ENCODE measurements around the gene HTR4. TPM values are rescaled to one million over a fixed set of nuclear protein-coding genes. Genes with fewer than 3 reads are reported as not detected.

Gene HTR4
- total RNA-seq, 1 experiment from 2014 or later, result not detected

DNA sequence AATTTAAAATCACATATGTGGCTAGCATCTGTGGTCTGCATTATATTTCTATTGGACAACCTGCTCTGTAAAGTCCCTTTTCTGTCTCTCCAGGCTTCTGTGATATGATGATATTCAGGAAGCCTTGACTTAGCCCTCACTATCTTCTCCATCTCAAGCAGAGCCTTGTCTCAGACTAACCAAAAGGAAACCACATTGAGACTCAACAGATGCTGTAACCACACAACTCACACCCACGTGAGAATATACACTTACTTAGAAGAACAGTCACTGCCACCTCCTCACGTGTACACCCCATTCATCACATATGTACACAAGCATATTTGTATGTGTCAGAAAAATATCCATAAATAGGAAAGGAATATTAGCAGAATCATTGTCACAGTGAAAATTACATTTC, 33.6 kb downstream of the HTR4 start:
- no peak for TF ChIP-seq POLR2A (IDR thresholded peaks at IDR 0.05; ENCODE audit: borderline replicate concordance, extremely low read depth, insufficient read depth, insufficient read length)
- TF ChIP-seq YY1 (IDR thresholded peaks at IDR 0.05; ENCODE audit: extremely low read depth, insufficient replicate concordance, low read depth, low read length), result no peak
- no peaks in the 10 kb centered on the region for H3K36me3 ChIP-seq (ENCODE audit: control insufficient read depth in 1 of 2, insufficient read depth in 2 of 2, low read length in 2 of 2)
- RAD21 ChIA-PET (ENCODE audit: low non-redundant PET in 1 of 2, low total read pairs in 2 of 2, uncharacterized antibody in 2 of 2, unreplicated experiment in 2 of 2), result no interaction called here
- H3K4me3 ChIP-seq (replicated peaks in 1 of 2; ENCODE audit: low read depth in 1 of 2, low read length in 2 of 2), result no peak overlapping the region
- H2AFZ ChIP-seq (ENCODE audit: low read depth, low read length, poor library complexity, severe bottlenecking), result no peak overlapping the region
- no peaks in the 10 kb centered on the region for H3K9me3 ChIP-seq (ENCODE audit: control insufficient read depth in 1 of 2, insufficient read depth in 1 of 2, low read depth in 1 of 2, low read length in 2 of 2)
- H3K79me2 ChIP-seq (ENCODE audit: insufficient read depth, low read length), result no peaks in the 10 kb centered on the region
- no peak for ATAC-seq
- peaks cover 5% of the 10 kb centered on the region for H3K27me3 ChIP-seq (ENCODE audit: insufficient read depth, low read length)
- intact Hi-C loops (cut with micrococcal nuclease), result no loop called here
- no peaks in the 10 kb centered on the region for H3K9me2 ChIP-seq (ENCODE audit: insufficient read depth)
- H3K4me1 ChIP-seq (ENCODE audit: control insufficient read depth in 1 of 2, insufficient read depth in 2 of 2, low read length in 2 of 2), result peaks cover 10 to 24% of the 10 kb centered on the region in 2 experiments
- no peak overlapping the region for H3K27ac ChIP-seq (ENCODE audit: low read depth, low read length)
- H4K20me1 ChIP-seq (ENCODE audit: insufficient read depth), result no peaks in the 10 kb centered on the region
- no peak overlapping the region for H3K9ac ChIP-seq (ENCODE audit: low read length)
- no peak overlapping the region for H3K4me2 ChIP-seq (ENCODE audit: low read length)
- no peak for DNase-seq (ENCODE audit: low read depth, low spot score)
- no TSS peak for BruUV-seq (replicated peaks)
- POLR2A ChIA-PET, result no interaction called here
- CTCF ChIA-PET, result no interaction called here

- CTCF ChIA-PET, result no interaction called here
- H3K36me3 ChIP-seq (ENCODE audit: control insufficient read depth in 1 of 2, insufficient read depth in 2 of 2, low read length in 2 of 2), result no peaks in the 10 kb centered on the region
- no peak for TF ChIP-seq TCF7L2 (IDR thresholded peaks at IDR 0.05; ENCODE audit: borderline replicate concordance, extremely low read depth, insufficient read depth, insufficient read length)
- TF ChIP-seq CEBPB (IDR thresholded peaks at IDR 0.05; ENCODE audit: low read depth), result no peak
- TF ChIP-seq RAD21 (IDR thresholded peaks at IDR 0.05; ENCODE audit: low read depth), result no peak
- no peak for TF ChIP-seq CBX3 (IDR thresholded peaks at IDR 0.05; ENCODE audit: low read depth)
- no peak for TF ChIP-seq SRF (IDR thresholded peaks at IDR 0.05; ENCODE audit: low read depth)
- no peak for TF ChIP-seq ATF3 (IDR thresholded peaks at IDR 0.05)
- no peak for TF ChIP-seq FOSL1 (IDR thresholded peaks at IDR 0.05; ENCODE audit: low read depth)
- TF ChIP-seq POLR2A (IDR thresholded peaks at IDR 0.05; ENCODE audit: borderline replicate concordance, extremely low read depth, insufficient read depth, insufficient read length), result no peak
- TF ChIP-seq ZNF274 (IDR thresholded peaks at IDR 0.05; ENCODE audit: low read depth, low read length), result no peak
- TF ChIP-seq EZH2phosphoT487 (IDR thresholded peaks at IDR 0.05; ENCODE audit: borderline replicate concordance), result no peak
- TF ChIP-seq ELF1 (IDR thresholded peaks at IDR 0.05; ENCODE audit: borderline replicate concordance, low read depth), result no peak
- no peak for TF ChIP-seq EZH2 (IDR thresholded peaks at IDR 0.05)
- TF ChIP-seq YY1 (IDR thresholded peaks at IDR 0.05; ENCODE audit: extremely low read depth, insufficient replicate concordance, low read depth, low read length), result no peak
- no peak for TF ChIP-seq ZFX (IDR thresholded peaks at IDR 0.05)
- no peak for TF ChIP-seq SIN3A (IDR thresholded peaks at IDR 0.05; ENCODE audit: low read depth)
- no peak for TF ChIP-seq ZBTB33 (IDR thresholded peaks at IDR 0.05; ENCODE audit: extremely low read depth, insufficient replicate concordance, low read length)
- no peak for TF ChIP-seq POLR2AphosphoS5 (IDR thresholded peaks at IDR 0.05; ENCODE audit: low read depth, low read length)
- no peak for TF ChIP-seq CTCF (IDR thresholded peaks at IDR 0.05 in 2 of 3, conservative IDR thresholded peaks at IDR 0.05 in 1 of 3; ENCODE audit: borderline replicate concordance in 1 of 3, insufficient read depth in 1 of 3, low read depth in 2 of 3, low read length in 2 of 3)
- no peak for TF ChIP-seq JUND (IDR thresholded peaks at IDR 0.05)
These were observed 34.2 kb downstream of the HTR4 start for GRCh38 chr5:148620091-148620490.

More at GRCh38 chr5:148620091-148620490, 34.2 kb downstream of the HTR4 start:
- Histone ChIP-seq H3K4me2 (ENCODE audit: low read length) (no peak overlapping the region), H3K27ac (ENCODE audit: low read depth, low read length) (no peak overlapping the region), H3K4me1 (ENCODE audit: control insufficient read depth in 1 of 2, insufficient read depth in 2 of 2, low read length in 2 of 2) (peaks cover 10 to 20% of the 10 kb centered on the region in 2 experiments), H2AFZ (ENCODE audit: low read depth, low read length, poor library complexity, severe bottlenecking) (no peak overlapping the region), H3K9me3 (ENCODE audit: control insufficient read depth in 1 of 2, insufficient read depth in 1 of 2, low read depth in 1 of 2, low read length in 2 of 2) (no peaks in the 10 kb centered on the region), H3K9me2 (ENCODE audit: insufficient read depth) (no peaks in the 10 kb centered on the region), H4K20me1 (ENCODE audit: insufficient read depth) (no peaks in the 10 kb centered on the region), H3K27me3 (ENCODE audit: insufficient read depth, low read length) (peaks cover 5% of the 10 kb centered on the region), H3K4me3 (replicated peaks in 1 of 2; ENCODE audit: low read depth in 1 of 2, low read length in 2 of 2) (no peak overlapping the region), H3K79me2 (ENCODE audit: insufficient read depth, low read length) (no peaks in the 10 kb centered on the region), H3K9ac (ENCODE audit: low read length) (no peak overlapping the region)
- ChIA-PET RAD21 (ENCODE audit: low non-redundant PET in 1 of 2, low total read pairs in 2 of 2, uncharacterized antibody in 2 of 2, unreplicated experiment in 2 of 2) (no interaction called here), POLR2A (no interaction called here)
- no TSS peak for BruUV-seq (replicated peaks)
- DNase-seq (ENCODE audit: low read depth, low spot score) (no peak), ATAC-seq (no peak)
- intact Hi-C loops (cut with micrococcal nuclease), result no loop called here
